AG08396 (cell line): ENCODE measurements around the gene IGFBP1.

ENCODE experiments used
- DNase-seq: peaks from one replicate; pipeline ENCODE4 v3.0.0; 2012; ENCODE audit warnings: low spot score, mixed read lengths

IGFBP1 gene

DNA sequence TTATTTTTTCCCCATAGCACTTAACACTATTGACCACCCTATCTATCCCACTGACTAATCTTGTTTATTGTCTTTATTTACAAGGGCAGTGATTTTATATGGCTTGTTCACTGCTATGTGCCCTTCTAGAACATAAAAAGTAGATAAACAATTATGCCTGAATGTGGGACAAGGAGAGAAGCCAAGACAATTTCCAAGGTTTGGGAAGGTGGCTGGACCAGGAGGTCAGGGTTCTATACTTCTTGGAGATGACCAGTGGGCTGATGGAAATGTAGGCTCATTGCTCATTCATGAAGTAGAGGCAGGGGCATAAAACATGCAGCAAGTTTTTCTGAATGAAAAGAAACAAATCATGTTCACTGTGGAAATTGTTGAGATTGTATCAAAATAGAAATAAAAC is 21.3 kb downstream of the IGFBP1 start:
- no peak for DNase-seq

DNA sequence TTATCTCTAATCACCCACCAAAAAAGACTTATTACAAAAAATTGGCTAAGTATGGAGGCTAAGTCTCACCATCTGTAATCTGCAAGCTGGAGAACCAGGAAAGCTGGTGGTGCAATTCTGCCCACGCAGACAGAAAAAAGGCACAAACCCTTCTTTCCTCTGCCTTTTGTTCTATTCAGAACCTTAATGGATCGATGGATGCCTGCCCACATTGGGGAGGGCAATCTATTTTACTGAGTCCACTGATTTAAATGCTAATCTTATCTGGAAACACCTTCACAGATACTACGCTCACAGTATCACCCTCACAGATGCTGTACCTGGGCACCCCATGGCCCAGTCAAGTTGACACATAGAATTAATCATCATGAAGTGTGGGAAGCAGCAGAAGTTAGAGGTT is 22.6 kb downstream of the IGFBP1 start:
- no peak for DNase-seq

DNA sequence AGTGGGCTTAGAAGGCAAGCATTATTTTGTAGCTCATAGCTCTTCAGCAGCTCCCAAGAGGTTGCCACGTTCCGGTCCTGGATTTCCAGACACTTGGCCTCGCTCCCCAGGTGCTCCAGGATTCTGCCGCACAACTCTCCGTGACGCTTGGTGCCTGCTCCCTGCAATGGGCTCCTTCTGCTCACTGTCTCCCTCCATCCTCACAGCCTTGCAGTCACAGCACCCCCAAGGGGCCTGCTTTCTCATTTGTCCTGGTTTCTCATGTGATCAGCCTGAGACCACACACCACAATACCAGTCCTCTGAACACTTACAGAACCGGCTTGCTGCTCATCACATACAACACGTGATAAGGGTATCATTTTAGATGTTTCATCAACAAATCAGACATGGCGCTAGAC is 23.0 kb downstream of the IGFBP1 start:
- DNase-seq, result no peak

DNA sequence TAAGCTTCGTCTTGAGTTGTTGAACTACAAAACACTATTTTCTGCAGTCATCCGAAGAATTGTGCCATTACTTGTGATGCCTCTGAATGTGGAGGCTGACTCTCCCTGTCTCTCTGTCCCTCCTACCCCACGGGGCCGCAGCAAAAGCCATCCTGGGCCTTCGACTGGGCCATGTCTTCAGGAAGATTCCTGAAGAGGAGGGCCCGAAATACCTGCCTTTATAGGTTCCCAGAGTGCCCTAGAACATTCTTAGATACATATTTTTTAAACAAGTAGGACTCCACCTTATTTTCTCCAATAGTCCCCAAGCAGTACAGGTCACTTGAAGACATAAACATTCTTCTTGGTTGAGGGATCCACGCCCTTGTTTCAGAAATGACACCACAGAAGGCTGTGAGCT is 24.7 kb downstream of the IGFBP1 start:
- no peak for DNase-seq

DNA sequence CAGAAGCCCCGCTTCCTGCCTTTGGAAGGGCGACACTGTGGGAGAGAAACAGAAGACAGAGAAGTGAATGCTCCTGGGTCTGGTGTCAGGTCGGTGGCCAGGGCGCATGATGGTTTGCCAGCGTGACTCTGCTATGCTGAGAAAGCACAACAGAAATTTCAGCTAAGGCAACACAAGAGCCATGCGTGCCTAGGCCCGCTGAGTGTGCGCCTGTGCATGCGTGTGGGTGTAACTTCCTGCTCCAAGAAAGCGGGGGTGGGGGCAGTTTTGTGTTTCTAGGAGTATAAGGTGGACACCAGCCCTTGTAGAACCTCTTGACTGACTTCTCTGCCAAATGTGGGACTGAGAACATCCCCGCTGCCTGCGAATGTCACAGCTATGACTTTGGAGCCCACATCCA is 26.6 kb downstream of the IGFBP1 start:
- no peak for DNase-seq

DNA sequence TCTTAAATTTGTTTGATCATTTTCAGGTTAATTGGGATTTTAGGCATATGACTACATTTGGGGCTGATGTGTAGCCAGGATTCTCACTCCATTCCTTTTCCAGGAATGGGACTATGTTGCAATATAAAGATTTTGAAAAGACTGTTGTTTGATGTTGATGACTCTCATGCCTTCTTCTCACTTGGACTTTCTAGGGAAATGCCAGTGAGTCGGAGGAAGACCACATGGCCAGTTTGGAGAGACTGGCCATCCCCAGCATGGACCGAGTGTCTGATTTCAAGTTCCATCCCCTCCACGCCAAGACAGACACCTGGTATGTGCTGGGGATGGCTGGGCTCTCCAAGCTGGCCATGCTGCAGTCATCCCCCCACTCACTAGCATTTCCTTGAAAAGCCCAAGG is 27.3 kb downstream of the IGFBP1 start:
- no peak for DNase-seq

DNA sequence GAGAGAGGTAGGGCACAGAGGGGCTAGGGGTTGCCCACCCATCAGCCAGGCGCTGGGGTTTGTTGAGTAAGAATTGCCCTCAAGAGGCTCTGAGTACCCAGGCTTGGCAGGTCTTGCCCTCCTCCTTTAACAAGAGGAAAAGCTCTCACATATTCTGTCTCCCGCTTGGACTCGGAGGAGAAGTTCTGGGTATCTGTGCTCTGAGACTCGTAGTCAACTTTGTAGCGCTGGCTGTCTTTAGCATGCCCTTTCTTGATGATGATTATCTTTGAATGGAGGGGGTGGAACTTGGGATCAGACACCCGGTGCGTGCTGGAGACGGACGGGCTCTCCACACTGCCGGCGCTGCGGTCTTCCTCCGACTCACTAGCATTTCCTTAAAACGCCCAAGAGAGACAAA is 28.8 kb downstream of the IGFBP1 start:
- DNase-seq, result no peak

DNA sequence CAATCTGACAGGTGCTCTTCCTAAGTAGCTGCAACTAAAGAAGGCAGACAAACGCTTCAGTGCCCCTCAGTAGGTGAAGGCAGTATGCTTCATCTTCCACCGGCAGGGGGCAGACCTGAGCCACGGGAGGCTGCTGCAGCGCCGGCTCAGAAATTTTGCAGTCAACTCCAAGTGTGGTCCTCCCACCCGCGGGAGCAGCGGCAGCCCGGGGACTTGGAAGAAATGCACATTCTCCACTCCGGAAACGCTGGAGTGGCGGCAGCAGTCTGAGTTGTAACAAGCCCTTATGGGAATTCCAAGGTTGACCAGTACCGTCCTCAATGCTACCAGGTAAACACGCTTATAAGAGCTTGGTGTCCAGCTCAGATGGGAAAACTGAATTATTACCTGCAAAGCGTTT is 29.4 kb downstream of the IGFBP1 start:
- peak; percentile 83 for DNase-seq

DNA sequence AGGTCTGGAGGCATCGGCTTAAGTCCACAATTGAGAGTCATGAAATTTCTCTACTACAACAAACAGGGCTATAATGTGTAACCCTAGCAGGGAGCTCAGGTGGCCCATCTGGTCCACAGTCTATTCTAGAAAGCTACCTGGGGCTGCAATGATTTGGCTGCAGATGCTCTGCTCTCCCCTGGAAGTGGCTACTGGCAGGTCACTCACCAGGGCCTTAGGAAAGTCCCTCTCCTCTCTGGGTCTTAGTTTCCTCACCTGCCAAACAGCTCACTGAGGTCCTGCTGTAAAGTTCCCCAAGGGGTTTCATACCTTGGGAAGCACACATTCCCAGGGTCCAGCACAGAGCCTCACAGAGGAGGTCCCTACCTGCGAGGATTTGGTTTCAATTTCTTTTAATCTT is 30.3 kb downstream of the IGFBP1 start:
- no peak for DNase-seq

DNA sequence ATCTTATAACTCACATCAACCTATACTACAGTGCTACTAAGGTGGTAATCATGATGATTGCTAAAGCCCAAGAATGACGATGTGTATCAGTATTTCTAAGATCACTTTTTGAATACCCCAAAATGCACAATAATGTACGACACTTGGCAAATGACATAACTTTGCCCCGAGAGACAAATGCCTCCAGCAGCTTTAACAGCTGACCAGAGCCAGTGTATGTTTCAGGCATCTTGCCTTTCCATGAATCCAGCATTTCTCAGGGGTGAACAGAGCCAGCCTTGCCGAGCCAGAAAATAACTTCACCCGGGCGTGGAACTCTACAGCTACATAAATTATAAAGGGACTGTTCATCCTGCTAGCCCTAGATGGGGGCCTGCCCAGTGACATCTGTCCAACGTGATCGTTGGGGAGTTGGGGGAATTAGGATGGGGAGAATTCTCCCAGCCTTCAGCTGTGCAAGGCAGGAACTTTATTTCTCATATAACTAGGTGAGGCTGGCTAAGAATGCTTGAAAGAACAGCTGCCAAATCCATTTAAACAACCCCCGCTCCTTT is 31.0 kb downstream of the IGFBP1 start:
- no peak for DNase-seq

DNA sequence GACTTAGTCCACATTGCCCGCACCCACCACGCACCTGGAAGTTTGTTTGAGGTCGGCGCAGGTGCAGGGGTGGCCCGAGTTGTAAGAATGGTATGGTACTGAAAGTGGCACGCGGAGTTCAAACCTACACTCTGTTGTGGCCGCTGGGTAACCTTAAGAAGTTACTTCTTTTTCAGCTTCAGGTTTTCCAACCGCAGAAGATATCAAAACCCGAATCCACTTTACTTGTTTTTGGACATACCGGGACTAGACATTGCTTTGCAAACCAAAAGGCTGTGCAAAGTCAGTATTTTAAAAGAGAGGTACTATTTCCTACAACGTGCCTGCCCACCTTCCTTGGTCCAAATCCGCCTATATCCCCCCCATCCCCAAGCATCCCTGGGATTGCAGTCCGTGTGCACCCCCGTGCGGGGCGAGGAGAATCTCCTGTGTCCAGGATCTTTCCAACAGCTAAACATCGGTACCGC is 31.7 kb downstream of the IGFBP1 start:
- DNase-seq, result no peak

DNA sequence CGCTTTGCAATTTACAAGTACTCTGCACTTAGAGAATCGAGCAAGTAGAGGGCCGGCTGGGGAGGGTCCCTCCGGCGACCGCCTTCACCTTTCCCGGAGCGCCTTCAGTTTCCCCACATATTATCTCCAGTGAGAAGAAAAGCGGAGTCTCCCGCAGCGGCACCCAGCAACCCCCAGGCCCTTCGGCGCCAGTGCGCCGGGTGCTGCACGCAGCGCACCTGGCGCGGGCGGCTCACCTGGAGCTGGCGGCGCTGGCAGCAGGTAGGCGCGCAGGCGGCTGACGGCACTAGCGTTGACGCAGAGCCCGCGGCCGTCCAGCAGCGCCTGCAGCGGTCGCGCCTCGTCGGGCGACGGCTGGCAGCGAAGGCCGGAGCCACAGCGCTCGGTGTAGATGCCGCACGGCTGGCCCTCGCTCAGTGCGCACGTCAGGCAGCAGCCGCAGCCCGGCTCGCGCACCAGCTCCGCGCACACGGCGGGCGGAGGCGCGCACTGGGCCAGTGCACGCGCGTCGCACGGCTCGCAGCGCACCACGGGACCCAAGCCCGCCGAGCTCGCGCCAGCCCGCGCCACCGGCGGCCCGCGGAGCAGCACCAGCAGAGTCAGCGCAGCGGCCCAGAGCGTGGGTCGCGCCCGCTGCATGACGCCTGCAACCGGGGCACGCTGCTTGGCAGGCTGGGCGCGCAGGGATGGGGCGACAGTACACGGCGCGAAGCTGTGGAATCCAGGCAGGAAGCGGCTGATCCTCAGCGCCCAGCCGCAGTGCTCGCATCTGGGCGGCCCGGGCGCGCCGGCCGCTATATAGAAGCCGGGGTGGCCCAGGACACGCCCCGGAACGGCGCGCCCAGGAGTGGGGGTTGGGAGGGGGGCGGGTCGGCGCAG is 32.5 kb downstream of the IGFBP1 start, which contains the start of gene IGFBP3:
IGFBP3 (minus strand) TSS at position 771 of the 879 bp plus-strand sequence; CDS start at position 639, 132 bp downstream.
- DNase-seq, result peak; percentile 89

DNA sequence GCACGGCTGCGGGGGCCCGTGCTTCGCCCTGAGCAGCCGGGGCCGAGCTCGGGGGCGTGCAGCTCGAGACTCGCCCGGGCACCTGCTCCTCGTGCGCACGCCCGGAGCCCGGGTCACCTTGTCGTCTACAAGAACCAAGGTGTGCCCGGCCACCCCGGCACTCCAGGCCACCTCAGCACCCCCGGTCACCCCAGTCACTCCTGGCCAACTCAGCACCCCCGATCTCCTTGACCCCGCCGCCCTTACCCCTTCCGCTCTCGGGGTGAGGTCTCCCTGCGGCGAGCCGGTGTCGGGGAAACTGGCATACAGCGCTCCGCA is 33.1 kb downstream of the IGFBP1 start:
- DNase-seq, result no peak

DNA sequence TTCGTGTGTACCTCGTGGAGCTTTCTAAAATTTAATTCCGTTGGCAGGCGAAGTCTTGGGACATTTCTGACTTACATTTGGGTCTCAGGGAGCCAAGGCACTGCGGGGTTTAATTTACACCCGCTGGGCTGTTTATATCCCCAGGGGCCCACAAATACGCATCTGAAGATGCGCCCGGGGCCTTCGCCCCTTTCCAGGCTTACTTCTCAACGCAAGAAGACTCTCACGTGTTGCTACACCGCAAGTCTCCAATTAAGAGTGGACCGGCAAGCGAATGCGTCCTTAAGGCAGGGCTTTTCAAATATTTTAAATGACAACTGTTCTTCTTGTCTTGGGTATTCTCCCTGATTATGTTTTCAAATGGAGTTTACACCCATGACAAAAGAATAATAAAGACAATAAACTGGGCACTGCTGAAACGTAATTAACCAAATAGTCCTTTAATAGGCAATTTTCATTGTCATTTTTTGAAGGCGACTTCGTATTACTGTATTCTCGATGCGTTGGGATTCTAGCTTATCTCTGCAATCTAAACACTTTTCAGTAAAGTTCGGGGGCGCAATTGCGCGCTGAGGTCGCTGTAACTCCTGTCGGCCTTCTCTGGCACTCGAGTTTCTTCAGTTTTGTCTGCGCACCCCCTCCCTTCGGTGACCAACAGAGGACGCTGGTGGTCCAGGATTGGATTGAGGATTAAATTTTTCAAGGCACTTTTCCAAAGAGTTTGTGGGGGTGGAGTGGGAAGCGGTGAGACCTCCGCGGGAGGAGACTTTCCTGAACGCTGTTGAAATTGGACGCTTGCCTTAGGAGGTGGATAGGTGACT is 33.6 kb downstream of the IGFBP1 start:
- peak; percentile 72 for DNase-seq

DNA sequence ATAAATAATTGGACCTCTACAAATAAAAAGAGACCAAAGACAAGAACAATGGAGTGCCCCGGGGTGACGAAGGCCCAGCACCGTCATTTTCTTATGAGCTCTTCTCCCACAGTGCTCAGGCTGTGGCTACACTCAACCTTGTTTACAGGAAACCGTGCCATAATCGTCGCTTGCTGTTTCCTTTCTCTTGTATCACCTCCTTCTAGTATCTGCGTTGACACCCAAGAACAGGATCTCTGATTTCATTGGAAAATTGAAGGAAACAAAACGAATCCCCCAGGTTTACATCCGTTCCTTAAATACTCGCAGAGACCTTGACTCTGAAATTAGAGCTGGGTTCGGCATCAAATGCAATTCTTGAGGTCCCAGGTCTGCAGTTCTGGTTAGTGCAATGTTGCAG is 34.5 kb downstream of the IGFBP1 start:
- no peak for DNase-seq

DNA sequence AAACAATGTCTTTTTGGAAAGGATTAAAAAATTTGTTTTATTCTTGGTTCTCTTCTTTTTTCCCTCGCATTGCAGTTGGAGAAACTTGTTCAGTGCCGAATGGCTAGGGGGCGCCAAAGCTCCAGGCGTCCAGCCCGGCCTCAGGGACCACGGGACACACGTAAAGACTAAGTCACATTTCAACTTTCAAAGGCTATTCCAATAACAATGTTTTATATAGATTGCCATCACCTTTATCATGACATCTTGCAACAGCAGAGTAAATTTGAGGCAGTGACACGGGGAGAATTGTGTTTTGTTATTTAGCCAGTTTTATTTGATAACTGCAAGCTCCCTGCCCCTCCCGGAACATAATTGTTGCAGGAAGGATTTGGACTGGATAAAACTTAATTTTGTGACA is 35.0 kb downstream of the IGFBP1 start:
- peak; percentile 71 for DNase-seq

DNA sequence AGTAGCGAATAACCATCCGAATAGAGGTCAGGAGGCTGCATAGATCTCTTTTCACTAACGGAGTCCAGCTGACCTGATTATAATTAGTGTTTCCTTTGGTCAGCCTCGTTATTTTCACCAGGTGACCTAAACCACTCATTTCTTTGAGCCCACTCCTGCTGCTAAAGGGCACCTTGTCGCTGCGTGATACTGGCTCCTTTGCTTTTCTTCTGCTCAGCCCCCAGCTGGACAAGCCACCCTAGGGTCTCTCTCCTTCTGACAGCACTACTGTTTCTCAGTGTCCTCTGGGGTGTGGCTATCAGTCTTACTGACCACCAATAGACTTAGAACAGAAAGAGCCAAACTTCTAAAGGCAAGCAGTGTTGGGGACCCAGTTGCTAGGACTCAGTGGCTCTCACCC is 35.5 kb downstream of the IGFBP1 start:
- no peak for DNase-seq

DNA sequence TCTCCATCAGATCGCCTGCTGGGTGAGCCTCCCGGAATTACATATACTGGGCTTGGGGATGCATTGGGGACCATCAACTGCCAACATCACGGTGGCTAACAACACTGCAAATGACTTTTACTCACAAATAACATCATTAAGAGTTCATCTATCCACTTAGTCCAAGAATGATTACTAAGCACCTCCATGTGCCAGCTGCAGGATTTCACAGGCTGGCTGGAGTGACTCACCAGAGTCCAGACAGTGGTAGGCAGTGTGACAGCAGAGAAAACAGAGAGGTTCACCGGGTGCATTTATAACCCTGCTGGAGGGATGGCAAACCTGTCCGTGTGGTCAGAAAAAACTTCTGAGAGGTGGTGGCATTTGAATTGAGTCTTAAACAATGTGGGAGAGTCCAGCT is 36.0 kb downstream of the IGFBP1 start:
- peak; percentile 78 for DNase-seq

DNA sequence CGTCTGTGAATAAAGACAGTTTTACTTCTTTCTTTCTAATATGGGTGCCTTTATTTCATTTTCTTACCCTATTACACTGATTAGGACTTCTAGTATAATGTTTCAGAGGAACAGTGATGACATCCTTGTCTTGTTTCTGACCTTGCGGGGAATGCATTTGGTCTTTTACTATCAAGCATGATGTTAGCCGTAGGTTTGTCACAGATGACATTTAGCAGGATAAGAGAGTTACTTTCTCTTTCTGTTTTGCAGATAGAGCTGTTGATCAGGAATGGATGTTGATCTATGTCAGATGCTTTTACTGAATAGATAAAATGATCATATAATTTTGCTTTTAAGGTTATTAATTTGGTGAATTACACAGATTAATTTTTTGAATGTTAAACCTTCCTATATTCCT is 39.4 kb downstream of the IGFBP1 start:
- no peak for DNase-seq

DNA sequence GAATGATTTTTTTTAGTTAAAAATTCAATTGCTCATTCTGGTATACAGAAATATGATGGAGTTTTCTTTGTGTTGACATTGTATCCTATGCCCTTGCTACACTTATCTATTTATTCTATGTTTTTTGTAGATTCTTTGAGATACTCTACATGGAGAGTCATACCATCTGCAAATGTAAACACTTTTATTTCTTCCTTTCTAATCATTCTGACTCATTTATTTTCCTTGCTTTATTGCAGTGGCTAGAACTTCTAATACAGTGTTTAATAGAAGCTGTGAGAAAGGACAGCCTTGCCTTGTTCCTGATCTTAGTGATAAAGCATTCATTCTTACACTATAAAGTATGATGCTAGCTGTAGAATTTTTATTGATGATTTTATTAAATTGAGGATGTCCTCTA is 42.7 kb downstream of the IGFBP1 start:
- DNase-seq, result no peak

DNA sequence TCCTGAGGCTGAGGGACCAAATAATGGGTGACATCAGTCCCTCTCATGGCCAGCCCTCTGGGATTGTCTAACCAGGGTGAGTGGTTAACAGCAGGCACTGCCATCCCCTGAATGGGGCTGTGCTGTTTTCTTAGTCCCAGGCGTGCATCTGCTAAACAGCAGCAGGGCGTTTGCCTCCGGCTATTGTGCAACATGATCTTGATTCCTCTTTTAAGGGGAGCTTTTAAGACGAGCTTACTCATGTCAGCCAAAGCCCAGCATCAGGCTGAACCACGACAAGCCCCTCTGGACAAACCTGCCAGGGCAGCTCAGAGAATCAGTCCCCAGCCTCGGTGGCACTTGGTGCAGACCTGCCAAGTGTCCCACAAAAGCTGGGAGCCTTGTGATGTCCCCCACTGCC is 49.0 kb downstream of the IGFBP1 start:
- DNase-seq, result no peak

DNA sequence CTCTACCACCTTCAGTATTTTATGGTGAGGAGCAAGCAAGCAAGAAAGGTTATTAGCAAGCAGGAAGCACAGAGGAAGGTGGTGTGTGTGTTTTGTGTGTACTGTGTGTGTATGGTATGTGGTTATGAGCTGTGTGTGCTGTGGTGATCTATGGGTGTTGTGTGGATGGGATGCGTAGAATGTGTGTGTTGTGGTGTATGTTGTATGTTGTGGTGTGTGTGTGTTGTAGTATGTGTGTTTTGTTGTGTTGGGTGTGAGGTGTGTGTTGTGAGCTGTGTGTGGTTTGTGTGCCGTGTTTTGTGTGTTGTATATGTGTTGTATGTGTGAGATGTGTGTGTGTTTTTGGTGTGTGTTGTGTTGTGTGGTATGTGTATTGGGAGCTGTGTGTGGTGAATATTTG is 49.6 kb downstream of the IGFBP1 start:
- DNase-seq, result no peak
